Kidney (tissue), 22 donors: ENCODE results near the gene BACE2. TPM values are rescaled to one million over a fixed set of nuclear protein-coding genes. Genes with fewer than 3 reads are reported as not detected.
A peak's percentile ranks its signal among the peaks of the same experiment; 100 is the strongest.

Experiments
- DNase-seq, 5 donors: peaks; one replicate each; pipeline ENCODE4 v3.0.0-alpha.2; 2013 to 2020
- FAIRE-seq: peaks from 2 replicates; lab custom pipeline; 2012; peaks lifted over from hg19 to GRCh38; lab: Jason Lieb, UNC
- H3K27ac ChIP-seq, 2 donors: one replicate each; pipeline ENCODE4 v1.7.0; 2013; ENCODE audit warnings: low read depth in 2 of 2, low read length in 2 of 2, inconsistent platforms in 1 of 2
- H3K27me3 ChIP-seq: one replicate; pipeline ENCODE4 v1.7.1; 2013; ENCODE audit warnings: low read length, inconsistent platforms; ENCODE audit not compliant: control insufficient read depth, insufficient read depth
- H3K36me3 ChIP-seq, 3 donors: one replicate each; pipeline versions ENCODE4 v1.7.0 to v1.7.1; 2013; ENCODE audit warnings: low read length in 3 of 3, control low read depth in 1 of 3, inconsistent platforms in 1 of 3; ENCODE audit not compliant: insufficient read depth in 3 of 3, control insufficient read depth in 2 of 3
- H3K4me1 ChIP-seq, 3 donors: one replicate each; pipeline versions ENCODE4 v1.7.0 to v1.7.1; 2013; ENCODE audit warnings: low read length in 3 of 3, inconsistent platforms in 1 of 3, low read depth in 1 of 3; ENCODE audit not compliant: control insufficient read depth in 2 of 3, insufficient read depth in 2 of 3
- H3K4me3 ChIP-seq, 3 donors: one replicate each; pipeline versions ENCODE4 v1.7.0 to v1.8.1; 2013; ENCODE audit warnings: low read length in 3 of 3, control low read depth in 1 of 3, inconsistent platforms in 1 of 3
- H3K9ac ChIP-seq, 3 donors: one replicate each; pipeline versions ENCODE4 v1.7.0 to v1.7.1; 2013; ENCODE audit warnings: low read length in 3 of 3, control low read depth in 1 of 3, inconsistent platforms in 1 of 3
- H3K9me3 ChIP-seq, 3 donors: one replicate each; pipeline versions ENCODE4 v1.7.0 to v1.7.1; 2013; ENCODE audit warnings: low read length in 3 of 3, control low read depth in 1 of 3, inconsistent platforms in 1 of 3; ENCODE audit not compliant: control insufficient read depth in 2 of 3, insufficient read depth in 1 of 3
- CTCF ChIP-seq: IDR thresholded peaks from 3 replicates; pipeline ENCODE4 v1.5.1; 2012; ENCODE audit warnings: mild to moderate bottlenecking, moderate library complexity, borderline replicate concordance; ENCODE audit not compliant: insufficient read depth; ENCODE audit errors: extremely low read depth
- intact Hi-C: fragments of 100-400 bp; cut with DNase I; formaldehyde crosslinking; loops from one replicate; pipeline ENCODE4 v1.11.1; 2022
- long read RNA-seq, 10 donors: library from polyadenylated mRNA in 1 of 10; unstranded in 1 of 10; transcript quantifications; one replicate each; pipeline ENCODE4 v2.0.0 and lab custom pipeline, GENCODE V29; 2021 to 2026
- polyA plus RNA-seq: library from polyadenylated mRNA; stranded (reverse); fragments of 350-450 nt; fragmentation: Illumina TruSeq; extraction: RNeasy Lipid Tissue Mini Kit (QIAGEN cat#74804); gene quantifications from one replicate; pipeline ENCODE4 v1.2.3, GENCODE V29; 2014; ENCODE audit warnings: low read depth, low replicate concordance; ENCODE audit not compliant: insufficient read depth
- total RNA-seq: library from RNA; stranded (reverse); fragmentation: NEBNext Ultra II Directional; extraction: Animal tissue kit (Norgen Biotek cat#: 25700); gene quantifications from one replicate; pipeline ENCODE4 v1.2.1, GENCODE V29; 2021
- donor health status: control.
- donor health status: control.
- donor health status: control.
- donor health status: control.
- donor health status: control.
- donor health status: DM: yes; HTN: yes; CAD: no.
- donor health status: Normal renal cell carcinoma (clear cell type).

Gene BACE2
- 65.7 TPM for total RNA-seq
- 55.5 TPM for polyA plus RNA-seq
- long read RNA-seq, donor 1, full-length matches to known transcripts, result 4 of 4 reads
- long read RNA-seq, donor 1, partial matches to known transcripts, result 0 of 4 reads
- long read RNA-seq, donor 1, other reads (novel, unspliced or antisense), result 0 of 4 reads
- long read RNA-seq, donor 2, partial matches to known transcripts, result 6 of 7 reads
- long read RNA-seq, donor 2, other reads (novel, unspliced or antisense), result 0 of 7 reads
- long read RNA-seq, donor 3, transcript BACE2-202 (9 exons, 2,993 nt), result major isoform, 7 of 10 reads
- long read RNA-seq, donor 3, partial matches to known transcripts, result 0 of 10 reads
- long read RNA-seq, donor 3, other reads (novel, unspliced or antisense), result 0 of 10 reads
- long read RNA-seq, donor 4, transcript BACE2-202 (9 exons, 2,993 nt), result major isoform, 5 of 5 reads
- long read RNA-seq, donor 4, partial matches to known transcripts, result 0 of 5 reads
- long read RNA-seq, donor 4, other reads (novel, unspliced or antisense), result 0 of 5 reads
- long read RNA-seq, donor 5, result 0 reads
- long read RNA-seq, donor 6, result 0 reads
- long read RNA-seq, donor 7, transcript BACE2-202 (9 exons, 2,993 nt), result major isoform, 55 of 89 reads
- long read RNA-seq, donor 7, partial matches to known transcripts, result 6 of 89 reads
- long read RNA-seq, donor 7, other reads (novel, unspliced or antisense), result 27 of 89 reads
- long read RNA-seq, donor 8, full-length matches to known transcripts, result 4 of 4 reads
- long read RNA-seq, donor 8, partial matches to known transcripts, result 0 of 4 reads
- long read RNA-seq, donor 8, other reads (novel, unspliced or antisense), result 0 of 4 reads
- long read RNA-seq, donor 9, partial matches to known transcripts, result 0 of 3 reads
- long read RNA-seq, donor 9, other reads (novel, unspliced or antisense), result 0 of 3 reads
- long read RNA-seq, donor 10, partial matches to known transcripts, result 5 of 7 reads
- long read RNA-seq, donor 10, other reads (novel, unspliced or antisense), result 0 of 7 reads

- H3K4me1 ChIP-seq, result peaks cover 0 to 7% (median 0%) of the 10 kb centered on the region in 3 donors
- FAIRE-seq (no peak), DNase-seq (peak; percentile 75 to 94 (median 80))
- peak within 1 kb of the TSS in 2 of 3 donors; percentile 57 to 65 for H3K9ac ChIP-seq
- intact Hi-C loops, result no loop called here
- no peaks in the 10 kb centered on the region for H3K27me3 ChIP-seq
- peak within 1 kb of the TSS; percentile 80 to 84 for H3K27ac ChIP-seq
- no peaks in the 10 kb centered on the region for H3K9me3 ChIP-seq
- no peaks in the 10 kb centered on the region for H3K36me3 ChIP-seq
- H3K4me3 ChIP-seq, result peak within 1 kb of the TSS; percentile 31 to 53 (median 49)
- TF ChIP-seq CTCF, result peak; percentile 22
These were observed at the start of gene BACE2 for GRCh38 chr21:41167348-41168342. BACE2 (plus strand) TSS chr21:41168160; CDS start chr21:41168264, 104 bp downstream.

- FAIRE-seq (no peak), DNase-seq (peak in 1 of 5 donors; percentile 1)
- H3K36me3 ChIP-seq, result no peaks in the 10 kb centered on the region
- no peak for TF ChIP-seq CTCF
- no peaks in the 10 kb centered on the region for H3K4me1 ChIP-seq
- H3K27me3 ChIP-seq, result no peaks in the 10 kb centered on the region
- no peak overlapping the region for H3K4me3 ChIP-seq
- H3K9ac ChIP-seq, result no peak overlapping the region
- intact Hi-C loops, result no loop called here
- H3K9me3 ChIP-seq, result no peaks in the 10 kb centered on the region
- no peak overlapping the region for H3K27ac ChIP-seq
These were observed 48.1 kb upstream of the BACE2 start for GRCh38 chr21:41119901-41120300.

GRCh38 chr21:41120997-41121396, 47.0 kb upstream of the BACE2 start:
- Histone ChIP-seq H3K9ac (no peak overlapping the region), H3K4me1 (no peaks in the 10 kb centered on the region), H3K27ac (no peak overlapping the region), H3K9me3 (no peaks in the 10 kb centered on the region), H3K4me3 (no peak overlapping the region), H3K36me3 (no peaks in the 10 kb centered on the region), H3K27me3 (no peaks in the 10 kb centered on the region)
- DNase-seq (peak in 1 of 5 donors; percentile 31), FAIRE-seq (no peak)
- intact Hi-C loops, result no loop called here
- TF ChIP-seq CTCF, result no peak
